CD14-positive monocyte (primary cell): ENCODE data around the gene CDC42EP2. TPM values are rescaled to one million over a fixed set of nuclear protein-coding genes. Genes with fewer than 3 reads are reported as not detected.

ENCODE experiments used
- DNase-seq, 3 donors: peaks; one replicate each; pipeline ENCODE4 v3.0.0-alpha.2; 2011 to 2022
- H2AFZ ChIP-seq: 2 replicates; pipeline ENCODE4 v1.6.0; 2012; ENCODE audit warnings: mild to moderate bottlenecking, low read depth, low read length, inconsistent platforms; ENCODE audit not compliant: insufficient read depth, poor library complexity, severe bottlenecking
- H3K27ac ChIP-seq, 2 donors: 1 replicate in 1 of 2; 2 replicates in 1 of 2; pipeline ENCODE4 v1.5.1; 2012 to 2013; ENCODE audit warnings: low read length in 2 of 2, control low read depth in 1 of 2, inconsistent platforms in 1 of 2, low read depth in 1 of 2, mild to moderate bottlenecking in 1 of 2
- H3K27me3 ChIP-seq, 2 donors: one replicate each; pipeline versions ENCODE4 v1.6.0 to v1.6.1; 2011 to 2013; ENCODE audit warnings: low read length in 2 of 2; ENCODE audit not compliant: control insufficient read depth in 2 of 2, insufficient read depth in 2 of 2
- H3K36me3 ChIP-seq, 2 donors: replicated peaks in 1 of 2; 1 replicate in 1 of 2; 2 replicates in 1 of 2; pipeline versions ENCODE4 v1.5.1 to v1.6.1; 2012 to 2013; ENCODE audit warnings: low read length in 2 of 2, control low read depth in 1 of 2, inconsistent platforms in 1 of 2, mild to moderate bottlenecking in 1 of 2; ENCODE audit not compliant: insufficient read depth in 2 of 2, control insufficient read depth in 1 of 2
- H3K4me1 ChIP-seq, 2 donors: 1 replicate in 1 of 2; 2 replicates in 1 of 2; pipeline versions ENCODE4 v1.5.1 to v1.6.1; 2012 to 2013; ENCODE audit warnings: low read length in 2 of 2, control low read depth in 1 of 2, inconsistent platforms in 1 of 2, mild to moderate bottlenecking in 1 of 2, moderate library complexity in 1 of 2; ENCODE audit not compliant: insufficient read depth in 2 of 2, control insufficient read depth in 1 of 2
- H3K4me2 ChIP-seq: replicated peaks from 2 replicates; pipeline ENCODE3; 2012; ENCODE audit warnings: low read length, moderate library complexity, mild to moderate bottlenecking; ENCODE audit not compliant: poor library complexity, severe bottlenecking; ENCODE audit errors: extremely low read depth
- H3K4me3 ChIP-seq, 3 experiments: fragments of 200-600 bp in 1 of 3; sonication (generic) in 1 of 3; replicated peaks in 1 of 3; 1 replicate in 2 of 3; 2 replicates in 1 of 3; pipeline ENCODE4 v1.5.1; 2011 to 2013; ENCODE audit warnings: low read length in 3 of 3, mild to moderate bottlenecking in 3 of 3, control low read depth in 2 of 3, low read depth in 2 of 3, inconsistent platforms in 1 of 3, moderate library complexity in 1 of 3
- H3K79me2 ChIP-seq: 2 replicates; pipeline ENCODE4 v1.6.0; 2012; ENCODE audit warnings: mild to moderate bottlenecking, control low read depth, inconsistent platforms, low read length, moderate library complexity; ENCODE audit not compliant: insufficient read depth
- H3K9ac ChIP-seq: 2 replicates; pipeline ENCODE4 v1.6.0; 2017; ENCODE audit warnings: low read length, mild to moderate bottlenecking; ENCODE audit not compliant: insufficient read depth, poor library complexity, severe bottlenecking
- H3K9me3 ChIP-seq, 2 donors: replicated peaks in 1 of 2; 1 replicate in 1 of 2; 2 replicates in 1 of 2; pipeline versions ENCODE4 v1.5.1 to v1.6.1; 2012 to 2013; ENCODE audit warnings: low read length in 2 of 2, control low read depth in 1 of 2; ENCODE audit not compliant: control insufficient read depth in 1 of 2, insufficient read depth in 1 of 2
- H4K20me1 ChIP-seq: 2 replicates; pipeline ENCODE4 v1.6.0; 2012; ENCODE audit warnings: mild to moderate bottlenecking, low read length, control low read depth, moderate library complexity; ENCODE audit not compliant: insufficient read depth
- H3K27ac Mint-ChIP-seq, 7 donors: one replicate each; pipeline ENCODE4 v1.8.0; 2020; ENCODE audit warnings: mild to moderate bottlenecking in 7 of 7, mixed read lengths in 7 of 7, moderate library complexity in 6 of 7, inconsistent platforms in 2 of 7
- H3K27me3 Mint-ChIP-seq, 3 donors: one replicate each; pipeline ENCODE4 v1.8.0; 2021 to 2022; ENCODE audit warnings: low read depth in 3 of 3, mild to moderate bottlenecking in 3 of 3, mixed read lengths in 3 of 3, moderate library complexity in 3 of 3, inconsistent platforms in 1 of 3
- H3K36me3 Mint-ChIP-seq, 2 donors: one replicate each; pipeline ENCODE4 v1.8.0; 2020; ENCODE audit warnings: mixed read lengths in 2 of 2, inconsistent platforms in 1 of 2, mild to moderate bottlenecking in 1 of 2
- H3K4me1 Mint-ChIP-seq: one replicate; pipeline ENCODE4 v1.8.0; 2020; ENCODE audit warnings: mild to moderate bottlenecking, mixed read lengths
- H3K4me3 Mint-ChIP-seq, 2 donors: one replicate each; pipeline ENCODE4 v1.8.0; 2020; ENCODE audit warnings: mild to moderate bottlenecking in 2 of 2, mixed read lengths in 2 of 2, moderate library complexity in 1 of 2
- H3K9me3 Mint-ChIP-seq, 7 donors: one replicate each; pipeline ENCODE4 v1.8.0; 2020 to 2022; ENCODE audit warnings: mixed read lengths in 7 of 7, mild to moderate bottlenecking in 6 of 7, moderate library complexity in 6 of 7, inconsistent platforms in 2 of 7
- CTCF ChIP-seq: fragments of 200-600 bp; IDR thresholded peaks from one replicate; pipeline ENCODE4 v1.8.0; 2022; ENCODE audit warnings: antibody characterized with exemption, mild to moderate bottlenecking
- WGBS: methylation state at CpG from one replicate; pipeline ENCODE4 v1.1.5; 2013; ENCODE audit warnings: missing lambda C conversion rate; ENCODE audit not compliant: insufficient coverage; 5-methylcytosine and 5-hydroxymethylcytosine counted together
- intact Hi-C, 2 donors: fragments of 100-400 bp; cut with micrococcal nuclease; formaldehyde crosslinking; loops; one replicate each; pipeline versions ENCODE4 v1.15.0 to v1.15.1; 2023
- polyA plus RNA-seq, 3 donors: library from polyadenylated mRNA; depleted of rRNA in 1 of 3; unstranded in 2 of 3; stranded (reverse) in 1 of 3; fragments of 300-500 nt in 2 of 3; fragments of >200 nt in 1 of 3; fragmentation: Illumina TruSeq in 2 of 3; gene quantifications; 1 replicate in 2 of 3; 2 replicates in 1 of 3; pipeline ENCODE4 v1.2.3, GENCODE V29; 2012 to 2021

Gene CDC42EP2
- polyA plus RNA-seq, 3 donors: 5.4 to 15.6 (median 10.1) TPM

GRCh38 chr11:65310215-65310614 lies 4.5 kb upstream of the CDC42EP2 start:
- intact Hi-C loops: loop anchor here in 1 of 2 donors (10.0 kb wide), 1 partner anchor 105 kb away; no protein-coding TSS in a partner anchor
- Mint-ChIP-seq H3K4me1 (peaks cover 49% of the 10 kb centered on the region), H3K9me3 (peaks cover 0 to 2% (median 0%) of the 10 kb centered on the region in 7 donors), H3K27me3 (peaks cover 14 to 35% (median 30%) of the 10 kb centered on the region in 3 donors), H3K36me3 (peaks cover 4 to 13% of the 10 kb centered on the region in 2 donors), H3K27ac (no peak overlapping the region), H3K4me3 (peak overlapping the region in 1 of 2 donors; percentile 39)
- Histone ChIP-seq H3K4me3 (no peak overlapping the region), H3K4me2 (no peak overlapping the region), H3K9me3 (no peaks in the 10 kb centered on the region), H3K27ac (no peak overlapping the region), H3K9ac (no peak overlapping the region), H3K36me3 (peaks cover 0 to 7% of the 10 kb centered on the region in 2 donors), H3K4me1 (peaks cover 32 to 70% of the 10 kb centered on the region in 2 donors), H4K20me1 (peaks cover 3% of the 10 kb centered on the region), H3K27me3 (peaks cover 2 to 11% of the 10 kb centered on the region in 2 donors), H2AFZ (no peak overlapping the region), H3K79me2 (no peaks in the 10 kb centered on the region)
- 84% methylated on average over 10 of the region's 10 CpGs for WGBS
- DNase-seq: no peak
- TF ChIP-seq CTCF: no peak

DNA sequence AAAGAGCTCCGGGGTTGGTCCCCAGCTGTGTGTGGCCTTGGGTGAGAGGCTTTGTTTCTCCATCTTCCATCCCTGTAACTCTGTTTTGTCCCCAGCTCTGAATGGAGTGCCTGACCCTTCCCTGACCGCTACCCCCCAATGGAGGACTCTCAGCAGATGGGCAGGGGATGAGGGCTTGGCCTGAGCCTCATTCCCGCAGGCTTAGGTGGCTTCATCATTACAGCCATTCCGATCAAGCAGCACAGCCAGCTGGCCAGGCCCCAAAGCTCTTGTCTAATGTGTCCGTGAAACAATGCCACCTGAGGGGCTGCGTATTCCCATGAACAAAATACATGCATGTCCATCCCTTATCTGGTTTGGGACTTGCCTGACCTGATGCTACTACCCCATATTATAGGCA lies 3.9 kb upstream of the CDC42EP2 start:
- Mint-ChIP-seq H3K4me3 (peak overlapping the region in 1 of 2 donors; percentile 48), H3K36me3 (peaks cover 4 to 9% of the 10 kb centered on the region in 2 donors), H3K4me1 (peaks cover 50% of the 10 kb centered on the region), H3K27me3 (peaks cover 14 to 35% (median 30%) of the 10 kb centered on the region in 3 donors), H3K9me3 (peaks cover 0 to 2% (median 0%) of the 10 kb centered on the region in 7 donors), H3K27ac (peak overlapping the region in 2 of 7 donors; percentile 16 to 40)
- H2AFZ ChIP-seq: no peak overlapping the region
- H3K27ac ChIP-seq: no peak overlapping the region
- no peaks in the 10 kb centered on the region for H3K79me2 ChIP-seq
- peaks cover 8% of the 10 kb centered on the region for H4K20me1 ChIP-seq
- no peak for DNase-seq
- no peak overlapping the region for H3K4me3 ChIP-seq
- no peak overlapping the region for H3K4me2 ChIP-seq
- H3K36me3 ChIP-seq: peaks cover 0 to 1% of the 10 kb centered on the region in 2 donors
- no peak overlapping the region for H3K9ac ChIP-seq
- peaks cover 36 to 74% of the 10 kb centered on the region in 2 donors for H3K4me1 ChIP-seq
- no peaks in the 10 kb centered on the region for H3K9me3 ChIP-seq
- intact Hi-C loops: loop anchor here in 1 of 2 donors (10.0 kb wide), 1 partner anchor 106 kb away; no protein-coding TSS in a partner anchor
- no peak for TF ChIP-seq CTCF
- 100% methylated on average over 3 of the region's 6 CpGs for WGBS
- H3K27me3 ChIP-seq: peaks cover 2 to 11% of the 10 kb centered on the region in 2 donors
